Progenitor cell of endocrine pancreas (in vitro differentiated cells): Measurements from ENCODE around the gene PLPP7. TPM values are rescaled to one million over a fixed set of nuclear protein-coding genes. Genes with fewer than 3 reads are reported as not detected.
"Not testable (repeated sequence)": the region's sequence is repeated elsewhere in the genome, so short reads cannot be mapped to it uniquely, and the experiment has no call there.

Experiments
- DNase-seq: peaks from one replicate; pipeline ENCODE4 v3.0.0; 2021; ENCODE audit warnings: low spot score; ENCODE audit not compliant: unreplicated experiment
- H3K27ac Mint-ChIP-seq: 2 replicates; pipeline ENCODE4 v1.8.0; 2021; ENCODE audit warnings: mild to moderate bottlenecking, moderate library complexity, mixed read lengths
- H3K27me3 Mint-ChIP-seq: 2 replicates; pipeline ENCODE4 v1.8.0; 2021; ENCODE audit warnings: mixed read lengths
- H3K36me3 Mint-ChIP-seq: 2 replicates; pipeline ENCODE4 v1.8.0; 2022; ENCODE audit warnings: mixed read lengths; ENCODE audit not compliant: insufficient read depth
- H3K4me1 Mint-ChIP-seq: 2 replicates; pipeline ENCODE4 v1.8.0; 2021; ENCODE audit warnings: low read depth, mixed read lengths
- H3K4me3 Mint-ChIP-seq: 2 replicates; pipeline ENCODE4 v1.8.0; 2021; ENCODE audit warnings: low read depth, mild to moderate bottlenecking, moderate library complexity, mixed read lengths
- H3K9me3 Mint-ChIP-seq: 2 replicates; pipeline ENCODE4 v1.8.0; 2021; ENCODE audit warnings: low read depth, mixed read lengths
- long read RNA-seq: library from polyadenylated mRNA; unstranded; transcript quantifications from one replicate; pipeline ENCODE4 v2.0.0, GENCODE V29; 2020
- total RNA-seq: library from RNA; stranded (reverse); gene quantifications from 2 replicates; pipeline ENCODE4 v1.2.1, GENCODE V29; 2021
- TF ChIP-seq, protein P1 (sequence below): fragments of 200-600 bp; sonication (generic); IDR thresholded peaks from one replicate; pipeline ENCODE4 v1.5.0; 2021; ENCODE audit warnings: antibody characterized with exemption, mild to moderate bottlenecking; ENCODE audit not compliant: unreplicated experiment

Gene PLPP7
- 3.6 TPM in 2 replicates for total RNA-seq
- long read RNA-seq: 0 reads

- no peak for DNase-seq
- H3K27me3 Mint-ChIP-seq: peaks cover 3% of the 10 kb centered on the region
- TF ChIP-seq, protein P1, sequence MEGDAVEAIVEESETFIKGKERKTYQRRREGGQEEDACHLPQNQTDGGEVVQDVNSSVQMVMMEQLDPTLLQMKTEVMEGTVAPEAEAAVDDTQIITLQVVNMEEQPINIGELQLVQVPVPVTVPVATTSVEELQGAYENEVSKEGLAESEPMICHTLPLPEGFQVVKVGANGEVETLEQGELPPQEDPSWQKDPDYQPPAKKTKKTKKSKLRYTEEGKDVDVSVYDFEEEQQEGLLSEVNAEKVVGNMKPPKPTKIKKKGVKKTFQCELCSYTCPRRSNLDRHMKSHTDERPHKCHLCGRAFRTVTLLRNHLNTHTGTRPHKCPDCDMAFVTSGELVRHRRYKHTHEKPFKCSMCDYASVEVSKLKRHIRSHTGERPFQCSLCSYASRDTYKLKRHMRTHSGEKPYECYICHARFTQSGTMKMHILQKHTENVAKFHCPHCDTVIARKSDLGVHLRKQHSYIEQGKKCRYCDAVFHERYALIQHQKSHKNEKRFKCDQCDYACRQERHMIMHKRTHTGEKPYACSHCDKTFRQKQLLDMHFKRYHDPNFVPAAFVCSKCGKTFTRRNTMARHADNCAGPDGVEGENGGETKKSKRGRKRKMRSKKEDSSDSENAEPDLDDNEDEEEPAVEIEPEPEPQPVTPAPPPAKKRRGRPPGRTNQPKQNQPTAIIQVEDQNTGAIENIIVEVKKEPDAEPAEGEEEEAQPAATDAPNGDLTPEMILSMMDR: no peak
- H3K36me3 Mint-ChIP-seq: no peaks in the 10 kb centered on the region
- no peaks in the 10 kb centered on the region for H3K9me3 Mint-ChIP-seq
- no peak within 1 kb of the TSS for H3K4me3 Mint-ChIP-seq
- no peak within 1 kb of the TSS for H3K27ac Mint-ChIP-seq
- H3K4me1 Mint-ChIP-seq: peaks cover 1% of the 10 kb centered on the region
These were observed at the start of gene PLPP7 for GRCh38 chr9:131289301-131290035. TSS of gene PLPP7 (plus strand) at chr9:131289723. CDS start at chr9:131289998, 275 bp downstream.

- H3K27ac Mint-ChIP-seq: no peak overlapping the region
- peaks cover 11% of the 10 kb centered on the region for H3K4me1 Mint-ChIP-seq
- DNase-seq: no peak
- H3K27me3 Mint-ChIP-seq: peaks cover 9% of the 10 kb centered on the region
- no peak overlapping the region for H3K4me3 Mint-ChIP-seq
- TF ChIP-seq, protein P1: no peak
- peaks cover 7% of the 10 kb centered on the region for H3K9me3 Mint-ChIP-seq
- H3K36me3 Mint-ChIP-seq: no peaks in the 10 kb centered on the region
These were observed 49.2 kb upstream of the PLPP7 start for GRCh38 chr9:131240047-131240921.

- H3K9me3 Mint-ChIP-seq, H3K27ac Mint-ChIP-seq, H3K4me1 Mint-ChIP-seq, DNase-seq, H3K36me3 Mint-ChIP-seq, H3K27me3 Mint-ChIP-seq, H3K4me3 Mint-ChIP-seq: not testable (repeated sequence)
These were observed 45.2 kb upstream of the PLPP7 start for GRCh38 chr9:131244331-131244730.

DNA sequence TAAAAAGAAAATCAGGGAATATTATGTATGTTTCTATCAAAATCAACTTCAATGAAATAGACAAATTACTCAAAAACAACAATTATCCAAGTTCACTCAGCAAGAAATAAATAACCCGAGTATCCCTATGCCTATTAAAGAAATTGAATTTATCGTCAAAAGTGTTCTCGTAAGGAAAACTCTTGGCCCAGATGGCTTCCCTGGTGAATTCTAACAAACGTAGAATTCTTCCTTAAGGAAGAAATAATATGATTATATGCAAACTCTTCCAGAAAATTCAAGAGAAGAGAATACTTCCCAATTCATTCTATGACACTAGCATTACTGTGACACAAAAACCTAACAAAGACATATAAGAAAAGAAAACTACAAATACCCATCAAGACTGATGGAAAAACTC is 42.9 kb upstream of the PLPP7 start:
- Mint-ChIP-seq H3K27ac (no peak overlapping the region), H3K4me1 (no peaks in the 10 kb centered on the region), H3K4me3 (no peak overlapping the region), H3K9me3 (peaks cover 7% of the 10 kb centered on the region), H3K27me3 (no peaks in the 10 kb centered on the region), H3K36me3 (no peaks in the 10 kb centered on the region)
- no peak for DNase-seq
- TF ChIP-seq, protein P1: no peak

GRCh38 chr9:131252120-131252519 is 37.4 kb upstream of the PLPP7 start:
- H3K27me3 Mint-ChIP-seq: no peaks in the 10 kb centered on the region
- DNase-seq: no peak

More at GRCh38 chr9:131252120-131252519, 37.4 kb upstream of the PLPP7 start:
- TF ChIP-seq, protein P1: no peak
- Mint-ChIP-seq H3K4me1 (no peaks in the 10 kb centered on the region), H3K36me3 (no peaks in the 10 kb centered on the region), H3K27ac (no peak overlapping the region), H3K4me3 (no peak overlapping the region), H3K9me3 (no peaks in the 10 kb centered on the region)
